Astrocyte of the cerebellum (primary cell): ENCODE measurements around the gene ADGRD1.

Experiments used
- DNase-seq: peaks from one replicate; pipeline ENCODE4 v3.0.0-alpha.2; 2011; ENCODE audit warnings: low read depth
- H3K4me3 ChIP-seq: 2 replicates; pipeline ENCODE4 v1.5.1; 2011; ENCODE audit warnings: mild to moderate bottlenecking, low read depth, low read length, moderate library complexity
- in situ Hi-C: cut with HindIII; loops from 2 replicates; pipeline ENCODE4 v1.10.0; 2017; ENCODE audit warnings: low sequenced_read_pairs
- TF ChIP-seq, protein P1 (sequence below): IDR thresholded peaks from 2 replicates; pipeline ENCODE4 v1.5.1; 2012; ENCODE audit warnings: low read length, low read depth, moderate library complexity, mild to moderate bottlenecking; ENCODE audit errors: missing control alignments

The ADGRD1 gene

DNA sequence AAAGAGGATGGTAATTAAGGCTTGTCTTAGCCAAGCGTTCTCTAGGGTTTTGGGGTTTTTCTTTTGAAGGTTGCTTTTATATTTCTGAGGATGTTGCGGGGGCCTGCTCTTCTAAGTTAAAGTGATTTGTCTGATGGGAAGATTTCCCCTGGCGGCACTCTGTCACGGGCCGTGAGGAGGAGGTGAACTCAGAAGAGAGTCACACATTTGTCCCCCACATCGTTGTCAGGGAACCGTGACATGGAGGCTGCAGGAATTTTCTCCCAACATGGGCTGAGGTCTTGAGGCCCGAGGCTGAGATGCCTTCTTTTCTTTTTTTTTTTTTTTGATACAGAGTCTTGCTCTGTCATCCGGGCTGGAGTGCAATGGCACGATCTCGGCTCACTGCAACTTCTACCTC lies 71.5 kb downstream of the ADGRD1 start:
- no peak overlapping the region for H3K4me3 ChIP-seq
- no peak for DNase-seq
- in situ Hi-C loops: no loop called here
- TF ChIP-seq, protein P1, sequence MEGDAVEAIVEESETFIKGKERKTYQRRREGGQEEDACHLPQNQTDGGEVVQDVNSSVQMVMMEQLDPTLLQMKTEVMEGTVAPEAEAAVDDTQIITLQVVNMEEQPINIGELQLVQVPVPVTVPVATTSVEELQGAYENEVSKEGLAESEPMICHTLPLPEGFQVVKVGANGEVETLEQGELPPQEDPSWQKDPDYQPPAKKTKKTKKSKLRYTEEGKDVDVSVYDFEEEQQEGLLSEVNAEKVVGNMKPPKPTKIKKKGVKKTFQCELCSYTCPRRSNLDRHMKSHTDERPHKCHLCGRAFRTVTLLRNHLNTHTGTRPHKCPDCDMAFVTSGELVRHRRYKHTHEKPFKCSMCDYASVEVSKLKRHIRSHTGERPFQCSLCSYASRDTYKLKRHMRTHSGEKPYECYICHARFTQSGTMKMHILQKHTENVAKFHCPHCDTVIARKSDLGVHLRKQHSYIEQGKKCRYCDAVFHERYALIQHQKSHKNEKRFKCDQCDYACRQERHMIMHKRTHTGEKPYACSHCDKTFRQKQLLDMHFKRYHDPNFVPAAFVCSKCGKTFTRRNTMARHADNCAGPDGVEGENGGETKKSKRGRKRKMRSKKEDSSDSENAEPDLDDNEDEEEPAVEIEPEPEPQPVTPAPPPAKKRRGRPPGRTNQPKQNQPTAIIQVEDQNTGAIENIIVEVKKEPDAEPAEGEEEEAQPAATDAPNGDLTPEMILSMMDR: no peak

DNA sequence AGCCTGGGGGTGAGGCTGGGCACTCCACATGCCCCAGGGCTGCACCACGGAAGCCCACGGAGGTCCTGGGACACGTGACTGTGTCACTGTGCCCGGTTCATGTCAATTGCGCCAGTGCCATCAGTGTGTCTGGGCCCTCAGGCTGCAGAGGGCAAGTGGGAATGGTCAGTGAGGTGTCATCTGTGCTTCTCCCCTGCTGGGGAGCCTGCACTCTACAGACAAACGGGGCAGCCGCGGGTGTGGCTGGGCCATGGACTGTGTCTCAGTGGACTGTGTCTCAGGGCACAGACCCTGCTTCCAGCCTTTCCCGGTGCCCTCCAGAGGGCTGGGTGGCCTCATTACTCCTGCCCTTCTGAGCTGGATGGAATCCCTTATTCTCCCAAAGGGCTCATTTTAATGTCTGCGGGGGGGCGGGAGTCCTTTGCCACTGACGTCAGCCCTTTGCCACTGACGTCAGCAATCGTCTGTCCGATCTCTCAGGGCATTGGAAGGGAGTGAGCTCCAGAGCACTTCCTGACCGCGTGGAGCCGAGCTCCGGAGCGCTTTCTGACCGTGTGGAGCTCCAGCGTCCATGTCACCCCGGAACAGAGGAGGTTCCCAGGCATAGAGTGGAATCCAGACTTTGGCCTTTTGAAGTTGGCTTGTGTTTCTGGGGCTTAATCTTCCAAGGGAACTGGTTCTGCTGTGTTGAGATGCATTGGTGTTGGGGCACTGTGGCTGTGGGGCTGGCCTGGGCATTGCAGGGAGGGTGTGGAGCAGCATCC lies 72.4 kb downstream of the ADGRD1 start:
- no peak for DNase-seq
- H3K4me3 ChIP-seq: no peak overlapping the region
- TF ChIP-seq, protein P1: no peak
- in situ Hi-C loops: no loop called here

DNA sequence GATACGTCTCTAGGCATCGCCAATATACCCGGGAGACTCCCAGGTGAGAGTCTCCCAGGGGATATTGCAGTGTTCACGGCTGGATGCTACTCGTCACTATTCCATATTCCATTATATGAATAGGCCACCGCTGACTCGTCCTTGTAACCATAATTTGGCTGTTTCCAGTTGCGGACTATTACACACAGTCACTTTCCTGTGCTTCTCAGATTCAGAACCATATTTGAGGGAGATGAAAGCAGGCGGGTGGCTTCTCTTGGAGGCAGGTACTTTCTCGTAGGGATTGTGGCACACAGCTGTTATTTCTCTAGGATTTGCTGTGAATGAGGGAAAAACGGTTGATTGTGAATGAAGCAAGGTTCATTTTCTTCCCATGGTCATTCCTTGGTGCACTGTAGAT lies 73.0 kb downstream of the ADGRD1 start:
- no peak for DNase-seq
- in situ Hi-C loops: no loop called here
- TF ChIP-seq, protein P1: no peak
- no peak overlapping the region for H3K4me3 ChIP-seq

DNA sequence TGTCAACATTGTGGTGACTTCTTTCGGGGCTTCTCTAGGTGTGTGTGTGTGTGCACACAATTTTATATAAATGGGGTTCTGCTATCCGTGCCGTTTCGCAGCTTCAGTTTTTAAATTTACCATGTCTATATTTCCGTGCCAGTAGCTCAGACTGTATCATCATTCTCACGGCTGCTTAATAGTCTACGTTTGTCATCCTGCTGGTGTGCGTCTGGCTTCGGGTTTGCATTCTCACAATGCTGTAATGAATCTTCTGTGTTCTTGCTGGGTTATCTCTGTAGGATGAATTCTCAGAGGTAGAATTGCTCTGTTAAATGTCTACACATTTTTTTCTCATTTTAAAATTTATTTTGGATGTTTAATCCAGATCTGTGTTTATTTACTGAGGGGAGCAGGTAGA lies 73.6 kb downstream of the ADGRD1 start:
- H3K4me3 ChIP-seq: no peak overlapping the region
- in situ Hi-C loops: no loop called here
- DNase-seq: no peak
- TF ChIP-seq, protein P1: no peak

DNA sequence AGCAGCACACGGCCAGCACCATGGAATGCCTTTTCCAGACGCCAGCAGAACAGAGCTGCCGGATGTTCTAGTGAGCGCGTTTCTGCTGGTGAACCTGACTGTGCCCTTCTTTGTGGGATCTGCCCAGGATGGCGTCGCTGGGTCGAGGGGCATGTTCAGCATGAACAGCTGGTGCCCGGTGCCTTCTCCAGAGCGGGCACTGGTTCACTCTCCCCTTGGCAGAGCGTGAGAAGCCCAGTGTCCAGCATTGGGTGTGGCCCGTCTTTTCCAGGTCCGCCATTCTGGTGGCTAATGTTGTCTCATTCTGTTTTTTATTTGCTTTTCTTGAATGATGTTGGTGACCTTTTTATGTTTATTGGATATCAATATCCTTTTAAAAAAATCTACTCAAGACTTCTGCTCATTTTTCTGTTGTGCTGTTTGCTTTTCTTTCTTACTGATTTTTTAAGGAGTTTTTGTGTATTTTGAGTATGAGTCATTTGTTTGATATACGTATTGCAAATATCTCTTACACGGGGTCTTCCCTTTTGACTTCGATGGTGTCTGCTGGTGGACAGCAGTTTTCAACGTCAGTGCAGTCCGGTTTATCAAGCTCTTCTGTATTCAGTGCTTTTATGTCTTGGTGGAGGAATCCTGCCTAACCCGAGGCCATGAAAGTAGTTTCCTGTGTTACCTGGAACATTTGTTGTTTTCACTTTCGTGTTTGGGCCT lies 74.3 kb downstream of the ADGRD1 start:
- H3K4me3 ChIP-seq: no peak overlapping the region
- TF ChIP-seq, protein P1: no peak
- in situ Hi-C loops: no loop called here
- DNase-seq: no peak

DNA sequence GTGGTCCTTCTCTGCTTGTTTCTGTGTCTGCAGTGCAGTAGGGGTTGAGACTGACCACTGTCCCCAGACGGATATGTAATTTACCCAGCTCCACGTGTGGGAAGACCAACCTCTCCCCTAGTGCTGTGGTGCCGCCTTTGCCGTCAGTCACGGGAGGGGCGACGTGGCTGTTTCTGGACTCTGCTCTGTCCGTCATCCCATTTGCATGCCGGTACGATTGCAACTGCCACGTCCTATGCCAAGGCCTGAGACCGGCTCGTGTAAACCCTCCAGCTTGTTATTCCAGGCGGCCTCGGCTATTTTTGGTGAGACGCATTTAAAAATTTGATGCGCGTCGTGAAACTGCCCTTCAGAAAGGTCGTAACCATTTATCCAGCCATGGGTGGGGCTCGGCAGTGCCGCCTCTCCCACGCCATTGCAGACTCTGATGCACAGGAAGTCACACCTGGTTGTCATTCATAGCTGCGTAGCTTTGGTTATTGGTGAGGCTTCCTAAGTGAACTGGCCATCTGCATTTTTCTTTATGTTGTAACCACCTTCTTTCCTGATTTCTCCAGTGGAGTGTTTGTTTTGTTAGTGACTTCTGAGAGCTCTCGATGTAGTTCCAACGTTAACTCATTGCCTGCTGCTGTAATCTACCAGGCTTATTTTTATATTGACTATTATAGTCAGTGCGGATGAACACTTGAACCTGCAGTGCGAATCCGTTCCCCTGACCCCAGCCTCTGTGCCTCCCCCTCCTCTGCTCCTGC lies 75.1 kb downstream of the ADGRD1 start:
- TF ChIP-seq, protein P1: no peak
- no peak overlapping the region for H3K4me3 ChIP-seq
- in situ Hi-C loops: no loop called here
- no peak for DNase-seq
